ES-I3 (cell line): ENCODE results near the gene ZNF561.
"Not testable (repeated sequence)": the region's sequence is repeated elsewhere in the genome, so short reads cannot be mapped to it uniquely, and the experiment has no call there.

ENCODE experiments used
- H3K36me3 ChIP-seq: 2 replicates; pipeline ENCODE4 v1.6.1; 2013; ENCODE audit warnings: mild to moderate bottlenecking, low read length, control low read depth, moderate library complexity; ENCODE audit not compliant: insufficient read depth
- H3K4me1 ChIP-seq: 2 replicates; pipeline ENCODE4 v1.6.1; 2013; ENCODE audit warnings: mild to moderate bottlenecking, control low read depth, low read length; ENCODE audit not compliant: insufficient read depth
- H3K9ac ChIP-seq: 2 replicates; pipeline ENCODE4 v1.6.1; 2013; ENCODE audit warnings: low read depth, mild to moderate bottlenecking, low read length, moderate library complexity
- H3K9me3 ChIP-seq: 2 replicates; pipeline ENCODE4 v1.6.1; 2013; ENCODE audit warnings: mild to moderate bottlenecking, low read length, moderate library complexity; ENCODE audit not compliant: control insufficient read depth, insufficient read depth

Gene ZNF561

GRCh38 chr19:9615844-9616243 is 5.2 kb downstream of the ZNF561 start:
- H3K36me3 ChIP-seq: peaks cover 65% of the 10 kb centered on the region
- H3K9me3 ChIP-seq: peaks cover 18% of the 10 kb centered on the region
- no peaks in the 10 kb centered on the region for H3K4me1 ChIP-seq
- H3K9ac ChIP-seq: no peak overlapping the region

- peaks cover 58% of the 10 kb centered on the region for H3K36me3 ChIP-seq
- no peak overlapping the region for H3K9ac ChIP-seq
- H3K4me1 ChIP-seq: no peaks in the 10 kb centered on the region
- H3K9me3 ChIP-seq: peaks cover 30% of the 10 kb centered on the region
These were observed 10.4 kb downstream of the ZNF561 start for GRCh38 chr19:9610484-9611113.

GRCh38 chr19:9608912-9609311 is 12.1 kb downstream of the ZNF561 start:
- H3K4me1 ChIP-seq: no peaks in the 10 kb centered on the region
- no peak overlapping the region for H3K9ac ChIP-seq
- H3K36me3 ChIP-seq: peaks cover 53% of the 10 kb centered on the region
- peaks cover 30% of the 10 kb centered on the region for H3K9me3 ChIP-seq

GRCh38 chr19:9597027-9597426 is 24.0 kb downstream of the ZNF561 start:
- no peaks in the 10 kb centered on the region for H3K36me3 ChIP-seq
- H3K9me3 ChIP-seq: no peaks in the 10 kb centered on the region
- H3K9ac ChIP-seq: no peak overlapping the region
- no peaks in the 10 kb centered on the region for H3K4me1 ChIP-seq

GRCh38 chr19:9586764-9587163 is 34.3 kb downstream of the ZNF561 start:
- H3K9ac ChIP-seq: no peak overlapping the region
- H3K4me1 ChIP-seq: no peaks in the 10 kb centered on the region
- H3K9me3 ChIP-seq: no peaks in the 10 kb centered on the region; the same call in 1 of the 2 replicates
- no peaks in the 10 kb centered on the region for H3K36me3 ChIP-seq

GRCh38 chr19:9584073-9584833 is 36.8 kb downstream of the ZNF561 start, which contains the start of gene ZNF121:
TSS of gene ZNF121 (minus strand) at chr19:9584504. CDS start at chr19:9568097, 16,407 bp downstream.
- peaks cover 14% of the 10 kb centered on the region; the same call in 1 of the 2 replicates for H3K9me3 ChIP-seq
- peaks cover 8% of the 10 kb centered on the region; the same call in 1 of the 2 replicates for H3K4me1 ChIP-seq

GRCh38 chr19:9582081-9582725 is 38.8 kb downstream of the ZNF561 start:
- H3K9me3 ChIP-seq: peaks cover 32% of the 10 kb centered on the region
- peak overlapping the region; percentile 84; the same call in 1 of the 2 replicates for H3K9ac ChIP-seq
- peaks cover 19% of the 10 kb centered on the region for H3K36me3 ChIP-seq
- H3K4me1 ChIP-seq: not testable (repeated sequence)

More at GRCh38 chr19:9584073-9584833, 36.8 kb downstream of the ZNF561 start, which contains the start of gene ZNF121:
- H3K9ac ChIP-seq: peak within 1 kb of the TSS; percentile 84
- peaks cover 12% of the 10 kb centered on the region; the same call in 1 of the 2 replicates for H3K36me3 ChIP-seq

- peaks cover 8% of the 10 kb centered on the region; the same call in 1 of the 2 replicates for H3K4me1 ChIP-seq
- H3K9me3 ChIP-seq: peaks cover 38% of the 10 kb centered on the region
- no peak overlapping the region for H3K9ac ChIP-seq
- H3K36me3 ChIP-seq: peaks cover 22% of the 10 kb centered on the region
These were observed 40.3 kb downstream of the ZNF561 start for GRCh38 chr19:9580728-9581127.

GRCh38 chr19:9570255-9570654 is 50.8 kb downstream of the ZNF561 start:
- Histone ChIP-seq H3K9me3 (peaks cover 89% of the 10 kb centered on the region), H3K4me1 (no peaks in the 10 kb centered on the region), H3K36me3 (peaks cover 47% of the 10 kb centered on the region), H3K9ac (no peak overlapping the region)

- Histone ChIP-seq H3K9me3 (peaks cover 83% of the 10 kb centered on the region), H3K4me1 (no peaks in the 10 kb centered on the region), H3K36me3 (peaks cover 70% of the 10 kb centered on the region), H3K9ac (no peak overlapping the region)
These were observed 54.3 kb downstream of the ZNF561 start for GRCh38 chr19:9566729-9567128.

- H3K9ac ChIP-seq: no peak overlapping the region
- H3K36me3 ChIP-seq: peaks cover 71% of the 10 kb centered on the region
- H3K9me3 ChIP-seq: peaks cover 77% of the 10 kb centered on the region
- no peaks in the 10 kb centered on the region for H3K4me1 ChIP-seq
These were observed 54.9 kb downstream of the ZNF561 start for GRCh38 chr19:9565900-9566705.
